NT2/D1 (cell line): ENCODE measurements around the gene MSS51.

Experiments
- SUZ12 ChIP-seq: IDR thresholded peaks from 2 replicates; pipeline ENCODE4 v1.6.1; 2011; ENCODE audit not compliant: insufficient read length, insufficient read depth; ENCODE audit errors: extremely low read depth
- ZNF274 ChIP-seq: IDR thresholded peaks from 2 replicates; pipeline ENCODE4 v1.6.1; 2011; ENCODE audit warnings: mild to moderate bottlenecking, low read depth, low read length

DNA sequence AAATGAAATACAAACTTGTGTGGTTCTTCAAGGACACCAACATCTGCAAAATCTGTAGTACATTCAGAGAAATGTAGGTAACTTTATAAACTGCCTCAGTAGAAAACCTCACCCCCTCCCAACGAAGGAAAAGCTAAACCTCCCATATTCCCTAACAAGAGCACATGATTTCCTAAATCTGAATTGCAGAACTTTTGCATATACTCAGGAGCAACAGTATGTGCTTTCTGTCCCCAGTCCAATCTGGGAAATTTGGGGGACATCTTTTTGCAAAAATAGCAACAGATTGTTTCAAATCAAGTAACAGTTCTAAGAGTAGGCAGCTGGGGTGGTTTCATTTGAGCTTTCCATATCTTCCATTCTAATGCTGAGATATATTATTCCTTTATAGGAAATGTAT is 15.8 kb upstream of the MSS51 start:
- TF ChIP-seq ZNF274 (no peak), SUZ12 (no peak)
